GM21447 (cell line): ENCODE measurements around the gene CHM.
"Not testable (repeated sequence)": the region's sequence is repeated elsewhere in the genome, so short reads cannot be mapped to it uniquely, and the experiment has no call there.

Source experiments
- ATAC-seq: cut with Tn5 transposase; IDR thresholded peaks from one replicate; pipeline ENCODE4 v1.9.1; 2021; ENCODE audit not compliant: unreplicated experiment

The CHM gene

DNA sequence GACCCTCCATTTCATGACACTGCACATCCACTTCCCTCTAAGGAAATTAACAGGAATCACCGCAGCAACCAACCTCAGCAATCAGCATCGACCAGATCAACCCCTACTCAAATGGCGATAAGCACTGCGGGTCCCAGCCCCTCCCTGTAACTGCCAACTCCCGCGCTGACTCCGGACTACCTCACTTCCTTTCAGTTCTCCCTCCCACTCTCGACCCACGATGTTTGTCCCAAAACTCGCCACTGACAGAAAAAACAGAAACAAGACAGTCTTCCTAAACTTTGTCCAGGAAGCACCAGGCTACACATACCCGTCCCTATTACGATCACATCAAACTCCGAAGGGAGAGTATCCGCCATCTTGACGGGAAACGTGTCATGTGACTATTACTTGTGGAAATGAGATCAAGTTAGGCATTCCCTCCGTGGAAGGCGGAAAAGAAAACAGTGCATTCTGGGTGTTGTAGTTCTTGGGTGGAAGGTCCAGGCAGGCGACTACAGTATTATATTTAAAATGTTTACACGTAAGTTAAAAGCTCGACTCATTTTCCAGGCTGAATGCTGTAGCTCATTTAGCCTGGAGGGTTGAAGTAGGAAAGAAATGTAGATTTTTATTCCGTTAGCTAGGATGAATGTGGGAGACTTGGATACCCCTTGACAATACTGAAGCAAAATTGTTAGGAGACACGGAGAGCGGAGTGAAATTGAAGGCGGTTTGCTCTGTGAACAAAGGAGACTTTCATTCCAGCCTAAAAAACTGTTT lies at the start of gene CHM:
Gene CHM (minus strand): TSS at position 385 of the 762 bp plus-strand sequence. CDS start 26 bp downstream, at position 359.
- peak; percentile 100 for ATAC-seq

- no peak for ATAC-seq
Observed at GRCh38 chrX:86078650-86079049, 31.3 kb upstream of the CHM start.

GRCh38 chrX:86066998-86067397 lies 19.6 kb upstream of the CHM start:
- ATAC-seq: no peak

- no peak for ATAC-seq
Observed at GRCh38 chrX:86061407-86061806, 14.0 kb upstream of the CHM start.

GRCh38 chrX:86051741-86052140 lies 4.4 kb upstream of the CHM start:
- no peak for ATAC-seq

DNA sequence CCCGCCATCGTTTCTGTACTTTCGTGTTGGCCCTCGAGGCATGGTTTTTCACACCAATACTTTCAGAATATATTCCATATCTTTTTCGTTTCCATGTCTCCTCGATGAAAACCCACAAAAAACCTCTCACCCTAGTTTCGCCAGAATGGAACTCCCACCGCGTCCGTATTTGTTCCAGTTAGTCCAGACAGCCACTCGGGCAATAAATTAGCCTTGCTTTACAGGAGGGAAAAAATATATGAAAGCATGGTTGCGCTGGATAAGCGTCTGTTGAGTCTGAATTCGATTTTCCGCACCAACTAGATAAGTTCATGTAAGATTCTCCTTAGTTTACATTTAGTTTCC lies 550 bp upstream of the CHM start:
- ATAC-seq: no peak

GRCh38 chrX:86044216-86044615 lies 3.1 kb downstream of the CHM start:
- no peak for ATAC-seq

DNA sequence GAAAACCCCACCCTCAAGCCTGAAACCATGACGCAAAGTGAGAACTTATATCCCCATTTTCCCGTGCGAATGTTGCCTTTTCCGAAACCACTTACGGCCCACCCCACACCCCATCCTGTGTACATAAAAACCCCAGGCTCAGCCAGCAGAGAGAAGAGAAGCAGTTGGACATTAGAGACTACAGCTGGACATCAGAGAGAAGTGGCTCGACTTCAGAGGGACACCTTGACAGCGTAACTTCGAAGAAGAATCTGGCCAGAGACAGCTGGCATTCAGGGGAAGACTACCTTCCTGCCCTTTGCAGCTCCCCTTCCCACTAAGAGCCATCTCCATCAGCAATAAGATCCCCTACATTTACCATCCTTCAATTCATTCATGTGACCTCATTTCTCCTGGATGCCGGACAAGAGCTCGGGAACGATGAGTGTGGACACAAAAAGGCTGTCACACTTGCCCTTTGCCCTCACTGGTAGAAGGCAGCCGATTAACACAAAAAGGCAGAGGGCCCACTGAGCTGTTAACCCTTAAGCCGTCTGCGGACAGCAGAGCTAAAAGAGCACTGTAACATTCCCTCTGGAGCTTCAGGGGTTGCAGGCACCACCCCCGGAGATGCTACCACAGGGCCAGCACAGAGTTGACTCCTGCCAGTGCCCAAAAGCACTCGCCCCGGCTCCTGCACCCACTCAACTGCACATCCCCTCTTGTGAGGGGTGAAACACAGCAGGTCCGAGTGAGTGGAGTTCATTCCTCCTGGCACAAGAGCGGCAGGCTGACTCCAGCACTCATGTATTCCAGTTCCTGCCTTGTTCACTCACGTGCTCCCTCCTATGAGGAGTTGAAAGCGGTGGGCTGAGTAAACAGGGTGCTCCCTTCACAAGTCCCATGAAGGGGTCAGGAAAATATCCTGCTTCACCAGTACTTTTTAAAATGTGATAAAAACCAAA lies 7.5 kb downstream of the CHM start:
- ATAC-seq: no peak

DNA sequence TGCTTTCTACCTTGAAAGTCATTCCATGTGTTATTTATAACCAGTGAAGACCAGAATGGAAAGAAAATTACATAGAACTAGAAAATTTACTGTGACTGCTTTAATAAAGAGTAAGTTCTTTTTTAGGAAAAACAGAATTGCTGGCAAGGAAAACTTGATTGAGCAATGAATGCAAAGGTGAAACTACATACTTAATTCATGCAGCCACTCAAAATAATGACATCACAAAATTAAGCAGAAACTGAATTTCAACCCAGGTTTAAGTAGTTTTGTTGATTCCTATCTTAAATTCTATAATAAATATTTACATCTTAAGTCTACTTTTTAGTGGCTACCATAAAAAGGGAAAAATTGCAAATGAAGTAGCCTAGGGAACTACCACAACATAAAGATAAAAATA lies 14.0 kb downstream of the CHM start:
- no peak for ATAC-seq

DNA sequence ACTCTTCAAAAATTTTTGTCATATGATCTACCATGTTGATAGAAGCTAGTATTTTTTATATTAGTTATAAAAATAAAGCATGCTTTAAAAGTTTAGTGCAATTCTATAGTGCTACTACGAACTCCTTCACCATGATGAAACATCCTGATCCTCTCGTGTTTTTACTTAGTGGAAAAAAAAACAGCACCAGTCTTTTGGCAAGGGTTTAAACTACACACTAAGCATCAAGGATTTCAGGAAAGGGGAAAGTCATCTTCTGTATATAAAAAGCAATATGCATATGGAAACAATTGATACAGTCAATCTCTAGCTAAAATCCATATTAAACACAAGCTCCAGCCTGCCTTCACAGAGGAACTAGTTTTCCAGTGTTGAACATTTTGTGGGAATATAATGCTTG lies 18.7 kb downstream of the CHM start:
- no peak for ATAC-seq

GRCh38 chrX:86023811-86024210 lies 23.5 kb downstream of the CHM start:
- no peak for ATAC-seq

- ATAC-seq: no peak
Observed at GRCh38 chrX:86021652-86022289, 25.6 kb downstream of the CHM start.

GRCh38 chrX:86016139-86016538 lies 31.2 kb downstream of the CHM start:
- ATAC-seq: no peak

GRCh38 chrX:86014959-86015358 lies 32.4 kb downstream of the CHM start:
- not testable (repeated sequence) for ATAC-seq

- no peak for ATAC-seq
Observed at GRCh38 chrX:86014421-86014820, 32.9 kb downstream of the CHM start.

DNA sequence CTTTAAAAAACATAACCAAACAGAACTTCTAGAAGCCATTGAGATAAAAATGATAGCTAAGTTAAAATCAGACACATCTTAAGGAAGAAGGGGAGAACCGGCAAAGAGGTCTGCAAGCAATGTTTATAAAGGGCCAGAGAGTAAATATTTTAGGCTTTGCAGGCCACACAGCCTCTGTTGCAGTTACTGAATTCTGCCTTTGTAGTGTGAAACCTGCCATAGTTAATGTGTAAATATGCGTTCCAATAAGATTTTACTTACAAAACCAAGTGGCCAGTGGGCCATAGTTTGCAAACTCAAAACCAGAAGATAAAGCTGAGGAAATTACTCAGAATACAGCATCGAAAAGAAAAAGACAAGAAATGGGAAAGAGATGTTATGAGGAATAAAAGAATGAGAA lies 33.6 kb downstream of the CHM start:
- no peak for ATAC-seq

DNA sequence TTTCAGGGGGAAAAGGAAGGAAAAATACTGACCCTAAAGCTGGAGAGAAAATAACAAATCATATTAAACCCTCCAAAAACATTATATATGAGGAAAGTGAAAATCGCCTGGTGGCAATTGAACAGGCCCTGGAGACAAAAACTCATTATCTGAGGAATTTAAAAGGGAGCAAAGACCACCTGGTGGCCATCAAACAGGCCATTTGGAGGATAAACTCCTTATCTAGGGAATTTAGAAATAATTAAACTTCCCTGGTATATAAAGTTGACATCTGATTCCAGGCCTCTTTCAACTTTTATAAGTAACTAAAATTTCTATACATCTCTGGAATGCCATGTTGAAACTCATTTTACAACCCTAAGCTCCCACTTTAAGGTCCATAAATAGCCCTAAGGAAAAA lies 35.2 kb downstream of the CHM start:
- ATAC-seq: no peak

- not testable (repeated sequence) for ATAC-seq
Observed at GRCh38 chrX:86009803-86010202, 37.6 kb downstream of the CHM start.

DNA sequence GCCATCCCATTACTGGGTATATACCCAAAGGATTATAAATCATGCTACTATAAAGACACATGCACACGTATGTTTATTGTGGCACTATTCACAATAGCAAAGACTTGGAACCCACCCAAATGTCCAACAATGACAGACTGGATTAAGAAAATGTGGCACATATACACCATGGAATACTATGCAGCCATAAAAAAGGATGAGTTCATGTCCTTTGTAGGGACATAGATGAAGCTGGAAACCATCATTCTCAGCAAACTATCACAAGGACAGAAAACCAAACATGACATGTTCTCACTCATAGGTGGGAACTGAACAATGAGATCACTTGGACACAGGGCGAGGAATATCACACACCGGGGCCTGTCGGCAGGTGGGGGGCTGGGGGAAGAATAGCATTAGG lies 39.5 kb downstream of the CHM start:
- ATAC-seq: not testable (repeated sequence)

DNA sequence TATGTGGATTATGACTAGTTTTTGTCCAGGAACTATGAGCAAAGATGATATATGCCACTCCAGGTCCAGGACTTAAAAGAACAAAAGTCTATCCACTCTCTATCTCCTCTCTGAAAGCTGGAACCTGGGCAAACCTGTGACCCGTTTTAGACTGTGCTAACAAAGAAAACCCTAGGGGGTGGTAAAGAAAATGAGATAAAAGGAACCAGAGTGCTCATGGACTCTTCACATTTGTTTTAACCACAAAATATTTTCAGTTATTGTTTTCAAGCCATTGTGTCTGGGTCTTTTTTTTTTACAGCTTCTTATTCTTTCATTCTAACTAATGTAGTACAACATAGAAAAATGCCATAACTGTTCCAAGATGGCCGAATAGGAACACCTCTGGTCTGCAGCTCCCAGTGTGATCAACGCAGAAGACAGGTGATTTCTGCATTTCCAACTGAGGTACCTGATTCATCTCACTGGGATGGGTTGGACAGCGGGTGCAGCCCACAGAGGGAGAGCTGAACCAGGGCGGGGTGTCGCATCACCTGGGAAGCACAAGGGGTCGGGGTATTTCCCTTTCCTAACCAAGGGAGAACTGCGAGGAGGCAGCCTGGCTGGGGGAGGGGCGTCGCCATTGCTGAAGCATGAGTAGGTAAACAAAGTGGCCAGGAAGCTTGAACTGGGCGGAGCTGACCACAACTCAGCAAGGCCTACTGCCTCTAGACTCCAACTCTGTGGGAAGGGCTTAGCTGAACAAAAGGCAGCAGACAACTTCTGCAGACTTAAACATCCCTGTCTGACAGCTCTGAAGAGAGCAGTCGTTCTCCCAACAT lies 45.1 kb downstream of the CHM start:
- no peak for ATAC-seq

DNA sequence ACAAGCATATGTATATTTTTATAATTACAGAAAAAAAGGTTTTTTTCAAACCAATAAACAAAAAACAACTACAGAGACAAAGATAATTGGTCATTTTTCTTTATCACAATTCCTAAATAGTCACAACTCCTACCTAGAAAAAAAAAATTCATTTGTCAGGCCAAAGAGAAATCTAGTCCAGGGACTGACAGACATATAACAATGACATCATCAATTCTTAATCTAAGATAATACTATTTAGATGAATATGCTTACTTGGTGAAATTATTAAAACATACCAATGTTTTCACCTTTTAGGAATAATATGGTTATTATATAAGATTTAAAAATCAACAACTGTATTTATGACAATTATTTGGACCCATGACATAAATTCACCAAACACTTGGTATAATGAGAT lies 48.4 kb downstream of the CHM start:
- no peak for ATAC-seq
